ENCODE measurements around the gene POLR1E.
A peak's percentile ranks its signal among the peaks of the same experiment; 100 is the strongest.
"Not testable (repeated sequence)": the region's sequence is repeated elsewhere in the genome, so short reads cannot be mapped to it uniquely, and the experiment has no call there.

POLR1E gene

DNA sequence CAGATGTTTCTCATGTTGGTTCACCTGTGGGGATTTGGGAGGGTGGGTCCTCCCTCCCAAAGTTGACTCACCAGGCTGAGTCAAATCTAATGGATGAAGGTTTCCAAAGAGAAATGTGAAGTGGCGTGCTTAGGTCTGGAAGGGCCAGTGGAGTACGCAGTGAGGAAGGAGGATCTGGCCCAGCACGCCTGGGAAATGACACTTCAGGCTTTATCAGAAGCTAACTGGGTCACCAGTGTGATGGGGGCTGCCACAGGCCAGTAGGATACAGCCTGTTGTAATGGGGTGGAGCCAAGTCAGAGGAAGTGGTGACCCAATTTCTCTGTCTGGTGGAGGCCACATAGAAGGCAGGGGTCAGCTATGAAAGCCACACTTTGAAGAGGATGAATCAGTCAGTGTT is 18.0 kb downstream of the POLR1E start:
- DNase-seq (ENCODE audit: low read depth in 2 of 2), result no peak

DNA sequence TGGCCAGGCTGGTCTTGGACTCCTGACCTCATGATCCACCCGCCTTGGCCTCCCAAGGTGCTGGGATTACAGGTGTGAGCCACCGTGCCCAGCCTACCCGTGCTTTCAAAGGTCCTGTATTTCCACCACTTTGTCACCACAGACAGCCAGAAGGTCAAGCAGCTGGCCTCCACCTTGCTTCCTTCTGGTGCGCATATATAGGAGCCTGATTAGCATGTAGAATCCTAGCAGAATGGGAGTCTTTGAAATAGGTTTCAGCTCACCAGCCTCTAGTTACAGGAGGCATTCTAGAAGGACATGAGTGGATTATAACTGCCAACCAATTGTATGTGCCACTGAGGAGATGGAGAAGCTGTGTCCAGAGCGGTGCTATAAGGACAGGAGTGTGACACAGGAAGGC is 18.9 kb downstream of the POLR1E start:
- no peak for DNase-seq (ENCODE audit: low read depth in 2 of 2)

DNA sequence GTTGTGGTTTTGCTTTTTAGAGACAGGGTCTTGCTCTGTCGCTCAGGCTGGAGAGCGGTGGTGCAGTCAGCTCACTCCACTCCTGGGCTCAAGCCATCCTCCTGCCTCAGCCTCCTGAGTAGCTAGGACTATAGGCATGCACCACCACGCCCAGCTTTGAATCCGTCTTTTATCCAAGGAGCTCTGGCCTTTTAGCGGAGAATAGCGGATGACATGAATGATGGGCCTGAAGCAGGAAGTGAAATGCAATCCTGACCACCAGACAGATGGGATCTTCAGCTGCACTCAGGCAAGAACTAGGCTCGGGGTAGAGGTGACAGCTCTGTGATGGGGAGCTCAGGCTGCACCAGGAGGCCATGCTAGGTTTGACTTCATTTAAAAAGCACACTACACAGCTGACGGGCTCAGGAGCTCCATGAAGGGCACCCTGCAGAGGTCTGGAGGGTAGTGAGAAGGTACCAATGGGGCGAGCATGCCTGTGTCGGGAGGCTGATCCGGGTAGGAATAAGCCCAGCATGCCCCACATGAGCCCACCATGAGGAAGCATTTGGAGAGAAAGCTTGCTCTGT is 21.9 kb downstream of the POLR1E start:
- no peak for DNase-seq (ENCODE audit: low read depth in 2 of 2)

DNA sequence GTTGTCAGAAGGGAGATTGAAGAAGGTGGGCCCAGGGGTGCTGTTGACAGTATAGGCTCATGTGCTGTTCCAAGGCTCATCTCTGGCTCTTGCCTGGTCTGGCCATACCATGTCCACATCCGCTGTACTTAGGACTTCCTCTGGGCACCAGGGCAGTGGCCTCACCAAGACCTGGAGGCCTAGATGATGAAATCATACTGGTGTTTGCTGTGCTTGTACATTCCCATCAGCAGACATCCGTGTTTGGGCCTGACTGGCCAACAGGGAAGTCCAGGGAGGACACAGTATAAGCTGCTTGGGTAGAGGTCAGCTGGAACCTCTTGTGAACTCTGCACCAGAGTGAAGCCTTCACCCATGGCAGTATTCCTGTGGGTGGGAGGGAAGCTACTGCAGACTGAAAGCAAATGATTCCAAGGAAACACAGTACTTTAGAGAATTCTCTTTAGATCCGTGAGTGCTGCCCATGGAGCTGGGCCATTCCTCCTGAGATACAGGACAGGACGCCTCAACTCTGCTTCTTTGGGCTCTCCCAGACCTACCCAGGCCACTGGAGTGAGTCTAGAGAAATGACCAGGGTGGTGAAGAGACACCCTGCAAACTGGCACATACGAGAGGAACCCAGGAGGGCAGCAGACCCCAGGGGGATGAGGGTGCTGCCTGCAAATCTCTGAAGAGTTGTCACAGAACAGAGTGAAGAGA is 22.5 kb downstream of the POLR1E start:
- DNase-seq (ENCODE audit: low read depth in 2 of 2), result no peak

DNA sequence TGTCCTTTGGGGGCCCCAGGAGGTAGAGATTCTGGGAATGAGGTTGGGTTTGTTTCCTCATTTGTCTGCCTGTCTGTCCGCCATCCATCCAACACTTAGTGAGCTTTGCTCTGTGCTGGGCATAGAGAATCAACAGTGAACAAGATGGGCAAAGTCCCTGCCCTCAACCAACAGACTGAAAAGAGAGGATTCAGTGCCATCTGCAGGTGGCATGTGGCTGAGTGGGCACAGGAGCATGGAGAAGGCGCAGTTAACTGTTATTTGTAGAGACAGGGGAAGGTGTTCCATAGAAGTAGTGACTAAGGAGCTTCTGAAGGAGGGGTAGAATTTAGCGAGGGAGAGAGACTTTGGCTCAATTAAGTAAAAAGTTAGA is 23.1 kb downstream of the POLR1E start:
- DNase-seq (ENCODE audit: low read depth in 2 of 2), result no peak

DNA sequence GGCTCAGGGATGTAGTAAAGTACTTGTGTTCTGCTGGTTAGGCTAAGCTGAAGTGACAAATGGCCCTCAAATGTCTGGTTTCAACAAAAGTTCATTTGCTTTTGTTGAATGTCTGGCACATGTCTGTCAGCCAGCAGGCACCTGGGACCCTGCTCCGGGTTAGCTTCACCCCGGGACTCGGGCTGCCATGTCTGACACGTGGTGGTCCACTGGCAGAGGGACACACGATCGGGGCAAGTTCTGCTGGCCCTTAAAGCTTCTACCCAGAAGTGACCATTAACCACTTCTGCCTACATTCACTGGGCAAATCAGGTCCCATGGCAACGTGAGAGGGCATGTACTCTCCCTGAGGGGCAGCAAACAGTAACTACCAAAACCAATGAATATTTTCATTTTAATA is 23.8 kb downstream of the POLR1E start:
- DNase-seq (ENCODE audit: low read depth in 2 of 2), result no peak

DNA sequence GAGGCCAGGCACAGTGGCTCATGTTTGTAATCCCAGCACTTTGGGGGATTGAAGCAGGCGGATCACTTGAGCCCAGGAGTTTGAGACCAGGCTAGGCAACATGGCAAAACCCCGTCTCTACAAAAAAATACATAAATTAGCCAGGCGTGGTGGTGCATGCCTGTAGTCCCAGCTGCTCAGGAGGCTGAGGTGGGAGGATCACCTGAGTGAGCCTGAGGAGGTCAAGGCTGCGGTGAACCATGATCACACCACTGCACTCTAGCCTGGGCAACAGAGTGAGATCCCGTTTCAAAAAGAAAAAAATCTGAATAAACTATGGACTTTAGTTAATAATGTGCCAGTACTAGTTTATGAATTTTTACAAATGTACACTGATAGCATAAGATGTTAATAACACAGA is 24.3 kb downstream of the POLR1E start:
- not testable (repeated sequence) for DNase-seq (ENCODE audit: low read depth in 2 of 2)

DNA sequence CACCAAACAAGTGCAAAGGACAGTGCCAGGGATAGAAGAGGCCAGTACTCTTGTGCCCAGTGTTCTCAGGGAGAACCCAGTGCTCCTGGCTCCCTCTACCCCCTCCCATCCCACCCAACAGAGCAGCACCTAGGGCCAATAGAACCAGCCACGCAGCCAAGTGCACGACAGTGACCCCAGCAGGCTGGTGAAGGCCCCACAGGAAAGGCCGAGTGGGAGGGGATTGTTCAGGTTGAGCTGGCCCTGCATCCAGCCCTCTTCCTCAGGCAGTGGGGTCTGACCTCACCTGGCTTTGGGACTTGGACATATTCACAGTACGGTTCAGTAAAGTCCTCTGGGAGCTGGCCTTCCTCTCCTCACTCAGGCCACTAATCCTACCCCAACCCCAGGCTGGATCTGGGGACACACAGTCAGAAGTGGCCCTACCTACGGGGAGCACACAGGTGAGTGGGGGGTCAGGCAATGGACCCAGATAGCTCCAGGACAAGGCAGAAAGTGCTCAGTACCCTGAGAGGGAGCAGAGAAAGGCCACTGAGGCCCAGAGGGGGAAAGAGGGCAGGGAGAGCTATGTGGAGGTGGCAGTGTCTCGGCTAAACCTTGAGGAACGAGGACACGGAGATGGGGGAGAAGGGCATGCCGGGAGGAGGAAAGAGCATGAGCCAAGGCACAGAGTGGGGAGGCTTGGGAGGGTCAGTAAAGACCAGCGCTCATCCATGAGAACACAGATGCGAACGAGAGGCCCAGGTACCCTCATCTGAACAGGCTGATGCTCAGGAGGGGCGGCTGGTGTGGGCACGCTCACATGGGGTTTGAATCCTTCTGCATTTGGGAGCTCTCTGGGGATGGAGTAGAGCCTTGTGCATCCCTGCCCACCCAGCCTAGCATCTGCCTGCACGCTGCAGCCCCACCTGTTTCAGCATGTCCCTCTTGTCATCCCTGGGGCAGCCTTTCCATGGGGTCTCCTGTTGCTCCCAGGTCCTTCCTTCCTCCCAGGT is 25.6 kb downstream of the POLR1E start:
- no peak for DNase-seq (ENCODE audit: low read depth in 2 of 2)

DNA sequence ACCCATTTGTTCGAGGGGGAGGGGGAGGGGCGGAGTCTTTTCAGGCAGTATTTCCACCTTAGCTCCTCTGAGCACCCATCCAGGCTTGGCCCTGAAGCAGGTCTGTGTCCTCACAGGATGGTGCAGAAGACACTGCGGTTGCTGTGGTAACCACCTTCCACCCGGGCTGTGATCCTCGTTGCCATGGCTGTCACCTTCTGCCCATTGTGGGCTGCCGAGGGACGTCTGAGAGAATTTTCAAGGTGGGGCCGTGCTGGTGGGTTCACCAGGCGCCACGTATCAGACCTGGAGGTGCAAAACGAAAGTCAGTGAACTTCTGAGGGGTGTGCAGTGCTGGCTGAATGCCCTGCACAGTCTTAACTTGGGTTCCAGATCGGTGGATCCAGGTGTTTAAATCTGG is 26.7 kb downstream of the POLR1E start:
- DNase-seq (ENCODE audit: low read depth in 2 of 2), result no peak

DNA sequence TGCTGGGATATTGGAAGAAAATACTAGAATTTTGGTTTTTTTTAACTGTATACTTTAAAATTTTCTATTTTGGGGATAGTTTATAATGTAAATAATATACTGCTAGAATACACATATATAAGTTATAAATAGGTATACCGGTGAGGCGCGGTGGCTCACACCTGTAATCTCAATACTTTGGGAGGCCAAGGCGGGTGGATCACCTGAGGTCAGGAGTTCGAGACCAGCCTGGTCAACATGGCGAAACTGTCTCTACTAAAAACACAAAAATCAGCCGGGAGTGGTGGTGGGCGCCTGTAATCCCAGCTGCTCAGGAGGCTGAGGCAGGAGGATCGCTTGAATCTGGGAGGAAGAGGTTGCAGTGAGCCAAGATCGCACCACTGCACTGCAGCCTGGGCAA is 28.7 kb downstream of the POLR1E start:
- DNase-seq (ENCODE audit: low read depth in 2 of 2), result not testable (repeated sequence)

DNA sequence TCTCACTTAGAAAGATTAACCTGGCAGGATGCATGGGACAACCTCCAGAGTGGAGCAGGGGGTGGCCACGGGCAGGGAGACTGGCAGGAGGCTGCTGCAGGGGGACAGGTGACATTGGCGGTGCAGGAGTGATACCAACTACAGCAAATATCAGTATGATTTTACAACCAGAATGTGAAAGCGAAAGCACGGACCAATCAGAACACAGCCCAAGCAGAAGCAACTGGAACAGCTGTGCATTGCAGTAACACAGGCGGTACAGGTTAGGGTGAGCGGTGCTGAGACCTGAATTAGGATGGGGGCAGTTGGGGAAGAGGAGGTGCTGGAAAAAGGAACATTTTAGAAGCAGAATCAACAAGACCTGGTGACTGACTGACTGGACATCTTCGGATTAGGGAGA is 29.3 kb downstream of the POLR1E start:
- no peak for DNase-seq (ENCODE audit: low read depth in 2 of 2)

DNA sequence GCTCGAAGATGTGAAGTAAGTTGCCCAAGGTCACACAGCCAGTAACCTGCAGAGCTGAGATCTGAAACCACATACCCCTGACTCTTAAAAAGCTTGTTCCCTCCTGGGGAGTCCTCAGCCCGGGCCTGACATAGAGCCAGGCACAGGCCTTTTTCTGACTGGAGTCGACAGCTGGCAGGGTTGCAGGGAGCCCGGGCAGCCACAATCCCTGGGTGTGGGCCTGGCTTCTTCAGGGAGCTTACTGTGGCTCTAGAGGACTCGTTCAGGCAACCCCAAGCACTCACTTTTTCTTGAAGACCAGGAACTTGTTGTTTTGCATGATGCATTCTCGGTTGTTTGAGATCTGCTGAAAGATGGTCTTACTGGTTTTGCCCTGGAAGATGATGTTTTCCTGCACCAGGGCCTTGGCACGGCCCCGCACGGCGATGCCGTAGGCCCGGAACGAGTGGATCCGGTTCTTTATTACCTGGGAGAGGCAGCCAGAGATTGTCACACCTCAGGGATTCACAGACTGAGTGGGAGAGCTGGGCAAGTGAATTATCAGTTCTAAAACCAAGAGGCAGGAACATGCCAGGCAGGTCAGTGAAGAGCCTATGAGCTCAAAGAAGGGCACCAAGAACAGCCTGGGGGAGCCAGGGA is 30.0 kb downstream of the POLR1E start:
- no peak for DNase-seq (ENCODE audit: low read depth in 2 of 2)

DNA sequence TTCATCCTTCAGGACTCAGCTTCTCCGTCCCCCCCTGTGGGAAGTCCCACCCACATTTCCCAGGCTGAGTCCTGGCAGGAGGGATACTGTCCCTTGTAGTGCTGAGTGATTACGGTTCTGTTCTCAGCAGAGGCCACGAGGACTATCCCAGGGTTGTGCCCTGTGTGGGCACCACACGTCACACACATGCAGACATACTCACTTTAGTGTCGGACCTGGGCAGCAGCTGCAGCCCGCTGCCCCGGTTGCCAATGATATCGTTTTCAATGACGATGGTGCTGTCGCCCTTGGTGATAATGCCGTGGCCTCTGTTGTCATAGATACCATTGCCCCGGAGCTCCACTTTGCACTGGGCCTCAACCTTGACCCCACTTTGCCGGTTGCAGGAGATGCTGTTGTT is 32.2 kb downstream of the POLR1E start:
- no peak for DNase-seq (ENCODE audit: low read depth in 2 of 2)

DNA sequence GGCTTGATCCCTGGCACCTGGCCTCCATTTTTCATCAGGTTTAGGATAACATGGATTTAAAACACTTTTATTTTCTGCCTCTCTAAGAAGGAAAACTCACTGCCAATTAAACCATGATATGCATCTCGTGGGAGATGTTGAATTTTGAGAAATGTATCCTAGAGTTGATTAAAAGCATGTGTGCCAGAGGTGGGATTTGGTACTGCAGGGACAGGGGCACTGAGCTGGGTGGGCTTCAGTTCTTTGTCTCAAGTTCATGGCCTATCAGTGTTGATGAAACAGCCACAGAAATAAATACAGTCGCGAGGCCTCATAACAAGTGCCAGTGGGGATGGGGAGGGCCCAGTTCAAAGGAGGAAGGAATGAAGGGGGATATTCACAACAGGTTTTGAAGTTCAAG is 34.9 kb downstream of the POLR1E start:
- no peak for DNase-seq (ENCODE audit: low read depth in 2 of 2)

DNA sequence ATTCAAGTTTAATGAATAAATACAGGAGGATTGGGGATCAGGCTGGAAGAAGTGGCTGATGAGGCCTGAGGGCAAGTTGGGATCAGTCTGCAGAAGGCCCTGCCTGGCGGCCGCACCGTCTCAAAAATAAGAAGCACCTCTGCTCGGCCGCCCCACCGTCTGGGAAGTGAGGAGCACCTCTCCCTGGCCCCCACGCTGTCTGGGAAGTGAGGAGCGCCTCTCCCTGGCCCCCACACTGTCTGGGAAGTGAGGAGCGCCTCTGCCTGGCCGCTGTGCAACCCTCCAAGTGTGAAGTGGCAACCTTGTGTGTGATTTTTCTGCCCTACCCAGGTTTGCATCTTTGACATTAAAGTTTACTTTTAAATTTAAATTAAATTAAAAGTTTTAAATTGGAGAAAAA is 35.4 kb downstream of the POLR1E start:
- DNase-seq (ENCODE audit: low read depth in 2 of 2), result no peak

DNA sequence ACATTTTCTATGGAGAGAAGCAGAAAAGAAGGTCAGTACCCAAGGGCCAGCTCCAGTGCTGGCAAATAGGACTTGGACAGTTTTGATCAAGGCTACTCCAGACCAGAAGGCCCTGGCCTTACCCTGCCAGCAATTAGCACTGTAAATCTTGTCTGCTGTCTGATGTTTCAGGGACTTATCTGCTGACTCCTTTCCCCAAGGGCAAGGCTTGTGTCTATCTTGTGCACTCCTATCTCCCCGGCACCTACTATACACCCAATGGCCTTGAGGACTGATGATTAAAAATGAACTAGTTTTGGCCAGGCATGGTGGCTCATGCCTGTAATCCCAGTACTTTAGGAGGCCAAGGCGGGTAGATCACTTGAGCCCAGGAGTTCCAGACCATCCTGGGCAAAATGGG is 37.2 kb downstream of the POLR1E start:
- no peak for DNase-seq (ENCODE audit: low read depth in 2 of 2)

DNA sequence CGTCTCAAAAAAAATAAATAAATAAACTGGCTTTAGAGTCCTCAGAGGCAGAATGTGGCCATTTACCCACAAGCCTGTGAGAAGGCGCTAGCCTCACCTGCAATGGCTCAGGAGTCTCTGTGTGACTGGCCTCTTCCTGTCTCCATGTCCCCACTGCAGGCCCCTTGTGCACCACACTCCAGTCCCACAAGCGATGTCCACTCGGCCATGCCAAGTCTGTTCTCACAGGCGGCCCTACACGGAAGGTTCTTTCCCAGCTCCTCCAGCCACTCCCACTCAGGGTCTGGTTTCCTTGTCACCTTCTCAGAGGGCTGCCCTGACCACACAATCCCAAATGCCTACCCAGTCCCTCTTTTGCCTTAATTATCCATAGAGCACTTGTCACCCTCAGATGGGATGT is 38.2 kb downstream of the POLR1E start:
- no peak for DNase-seq (ENCODE audit: low read depth in 2 of 2)

DNA sequence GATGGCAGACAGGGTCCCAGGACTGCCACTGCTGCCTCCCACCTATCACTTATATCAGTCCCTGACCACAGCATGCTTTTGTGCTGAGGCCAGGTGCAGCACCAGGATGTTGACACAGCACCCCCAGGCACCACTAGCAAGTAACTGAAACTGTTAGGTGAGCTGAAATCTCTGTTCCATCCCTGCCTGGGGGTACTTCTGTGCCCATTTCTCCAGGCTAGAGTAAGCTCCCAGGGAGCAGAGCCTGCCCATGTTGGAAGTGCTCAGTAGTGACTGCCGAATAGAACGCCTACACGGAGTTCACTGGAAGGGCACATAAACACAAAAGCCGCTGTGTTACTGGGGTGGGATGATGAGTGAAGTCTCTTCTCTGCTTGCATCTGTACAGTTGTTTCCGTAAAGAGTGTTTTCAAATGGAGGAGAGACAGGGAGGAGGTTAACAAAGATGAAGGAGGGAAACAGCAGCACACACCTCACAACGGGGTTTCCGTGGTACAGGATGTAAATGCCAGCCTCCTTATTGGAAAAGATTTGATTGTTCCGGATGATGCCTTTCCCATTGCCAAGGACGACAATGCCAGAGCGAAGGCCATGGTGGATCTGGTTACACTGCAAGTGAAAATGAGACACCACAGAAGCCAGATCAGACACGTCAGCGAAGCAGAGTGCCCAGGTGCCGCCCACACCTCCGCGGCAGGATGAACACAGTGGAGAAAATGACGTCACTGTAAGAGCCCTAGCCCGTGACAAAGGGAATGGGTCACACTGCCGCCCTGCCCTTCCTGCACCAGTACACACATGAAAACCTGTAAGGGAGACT is 43.1 kb downstream of the POLR1E start:
- peak; percentile 35 to 53 for DNase-seq (ENCODE audit: low read depth in 2 of 2)

DNA sequence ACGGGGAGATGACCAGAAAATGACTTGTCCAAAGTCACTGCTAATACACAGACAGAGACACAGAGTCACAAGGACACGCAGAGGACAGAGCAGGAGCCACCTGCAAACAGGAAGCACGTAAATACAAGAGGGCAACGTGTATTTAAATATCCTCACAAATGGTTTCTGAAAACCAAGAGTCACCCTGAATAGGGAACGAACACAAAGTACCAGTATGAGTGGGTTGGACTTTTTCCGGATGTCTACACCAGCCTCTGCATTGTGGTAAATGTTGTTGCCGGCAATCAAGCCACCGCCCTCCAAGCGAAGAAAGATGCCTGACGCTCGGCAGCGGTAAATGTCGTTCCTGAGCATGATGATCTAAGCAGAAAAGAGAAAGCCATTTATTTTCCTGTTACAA is 46.0 kb downstream of the POLR1E start:
- no peak for DNase-seq (ENCODE audit: low read depth in 2 of 2)

DNA sequence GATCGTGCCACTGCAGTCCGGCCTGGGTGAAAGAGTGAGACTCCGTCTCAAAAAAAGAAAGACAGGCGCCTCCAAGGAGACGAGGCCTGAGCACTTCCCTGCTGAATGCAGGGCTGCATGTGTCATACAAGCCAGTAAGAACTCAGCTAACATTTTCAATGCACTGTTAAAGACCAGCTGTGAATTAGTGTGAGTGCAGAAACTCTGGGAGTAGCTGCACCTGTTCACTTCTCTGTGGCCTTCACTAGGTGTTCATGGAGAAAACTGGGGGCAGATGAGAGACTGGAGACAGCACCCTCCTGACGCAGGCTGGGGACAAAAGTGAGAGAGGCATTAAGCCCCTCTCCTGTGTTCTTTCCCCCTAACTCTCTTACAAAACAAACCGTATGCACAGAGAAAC is 48.7 kb downstream of the POLR1E start:
- no peak for DNase-seq (ENCODE audit: low read depth in 2 of 2)

DNA sequence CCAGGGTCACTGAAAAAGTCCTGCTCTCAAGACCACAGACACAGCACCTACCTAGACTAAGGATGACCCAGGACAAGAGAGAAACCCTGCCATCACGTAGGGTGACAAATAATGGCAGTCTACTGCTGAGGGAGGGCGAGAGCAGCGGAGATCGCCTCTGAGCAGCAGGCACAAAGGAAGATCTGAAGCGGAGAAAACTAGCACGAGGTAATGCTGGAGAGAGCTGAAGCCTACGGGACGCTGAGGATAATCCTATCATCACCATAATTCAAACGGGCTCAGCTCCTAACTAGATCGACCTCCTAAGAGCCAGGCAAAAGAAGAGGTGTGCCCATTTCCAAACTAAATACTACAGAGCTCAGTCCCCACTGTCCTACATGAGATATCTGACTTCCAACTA is 49.2 kb downstream of the POLR1E start:
- DNase-seq (ENCODE audit: low read depth in 2 of 2), result no peak

DNA sequence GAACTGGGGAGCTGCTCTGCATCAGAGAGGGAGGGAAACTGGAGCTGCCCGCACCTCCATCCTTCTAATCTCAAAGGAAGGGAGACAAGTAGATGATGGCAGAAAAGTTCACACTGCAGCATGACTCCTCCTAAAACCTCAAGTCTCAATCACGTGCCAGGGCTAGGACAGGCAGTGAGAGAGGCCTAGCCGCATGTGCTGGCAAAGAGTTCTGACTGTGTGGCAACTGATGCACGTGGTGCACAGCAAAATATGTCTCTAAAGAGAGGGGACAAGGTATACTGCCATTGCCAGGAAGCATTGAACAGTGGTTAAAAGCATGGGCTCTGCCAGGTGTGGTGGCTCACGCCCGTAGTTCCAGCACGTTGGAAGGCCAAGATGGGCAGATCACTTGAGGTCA is 52.4 kb downstream of the POLR1E start:
- no peak for DNase-seq (ENCODE audit: low read depth in 2 of 2)
